Stimulated activated naive CD8-positive, alpha-beta T cell treated with anti-CD3 and anti-CD28 coated beads, Interleukin-15, Interleukin-2, amounts not matched to agents 100 ng/mL and 50 ng/mL, for 24 hours (primary cell): Measurements from ENCODE around the gene FBXO39.
"Not testable (repeated sequence)": the region's sequence is repeated elsewhere in the genome, so short reads cannot be mapped to it uniquely, and the experiment has no call there.

Source experiments
- H3K27ac Mint-ChIP-seq: one replicate; pipeline ENCODE4 v1.8.0; 2021; ENCODE audit warnings: mild to moderate bottlenecking, mixed read lengths
- H3K27me3 Mint-ChIP-seq: one replicate; pipeline ENCODE4 v1.8.0; 2021; ENCODE audit warnings: mixed read lengths
- H3K36me3 Mint-ChIP-seq: one replicate; pipeline ENCODE4 v1.8.0; 2021; ENCODE audit warnings: low read depth, mixed read lengths
- H3K4me1 Mint-ChIP-seq: one replicate; pipeline ENCODE4 v1.8.0; 2021; ENCODE audit warnings: low read depth, mixed read lengths
- H3K4me3 Mint-ChIP-seq: one replicate; pipeline ENCODE4 v1.8.0; 2021; ENCODE audit warnings: mild to moderate bottlenecking, mixed read lengths
- H3K9me3 Mint-ChIP-seq: one replicate; pipeline ENCODE4 v1.8.0; 2021; ENCODE audit warnings: mixed read lengths

The FBXO39 gene

DNA sequence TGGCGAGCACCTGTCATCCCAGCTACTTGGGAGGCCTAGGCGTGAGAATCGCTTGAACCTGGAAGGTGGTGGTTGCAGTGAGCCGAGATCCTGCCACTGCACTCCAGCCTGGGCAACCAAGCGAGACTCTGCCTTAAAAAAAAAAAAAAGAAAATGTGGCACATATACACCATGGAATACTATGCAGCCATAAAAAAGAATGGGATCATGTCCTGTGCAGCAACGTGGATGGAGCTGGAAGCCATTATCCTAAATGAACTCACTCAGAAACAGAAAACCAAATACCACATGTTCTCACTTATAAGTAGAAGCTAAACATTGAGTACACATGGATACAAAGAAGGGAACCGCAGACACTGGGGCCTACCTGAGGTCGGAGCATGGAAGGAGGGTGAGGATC, 1.1 kb upstream of the FBXO39 start:
- Mint-ChIP-seq H3K27me3 (peaks cover 33% of the 10 kb centered on the region), H3K36me3 (peaks cover 53% of the 10 kb centered on the region)
- H3K4me3 Mint-ChIP-seq, H3K9me3 Mint-ChIP-seq, H3K4me1 Mint-ChIP-seq, H3K27ac Mint-ChIP-seq: not testable (repeated sequence)

DNA sequence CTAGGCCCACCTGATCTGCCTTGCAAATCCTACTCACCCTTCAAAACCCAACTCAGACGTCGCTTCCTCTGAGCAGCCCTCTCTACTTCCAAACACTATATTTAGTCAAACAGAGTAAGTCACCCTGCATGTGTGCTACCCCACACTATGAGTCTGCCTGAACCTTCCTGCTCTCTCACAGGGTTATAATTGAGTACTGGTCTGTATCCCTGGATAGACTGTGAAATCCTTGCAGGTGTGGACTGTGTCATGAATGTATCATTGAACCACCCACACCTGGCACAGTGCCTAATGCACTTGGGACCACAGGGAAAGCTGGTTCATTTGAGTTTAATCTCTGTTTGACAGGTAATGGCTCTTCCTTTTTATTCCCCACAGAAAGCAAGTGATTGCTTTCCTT, 3.4 kb downstream of the FBXO39 start:
- Mint-ChIP-seq H3K36me3 (peaks cover 8% of the 10 kb centered on the region), H3K4me3 (no peak overlapping the region), H3K4me1 (no peaks in the 10 kb centered on the region), H3K27me3 (peaks cover 63% of the 10 kb centered on the region), H3K9me3 (peaks cover 12% of the 10 kb centered on the region), H3K27ac (no peak overlapping the region)

DNA sequence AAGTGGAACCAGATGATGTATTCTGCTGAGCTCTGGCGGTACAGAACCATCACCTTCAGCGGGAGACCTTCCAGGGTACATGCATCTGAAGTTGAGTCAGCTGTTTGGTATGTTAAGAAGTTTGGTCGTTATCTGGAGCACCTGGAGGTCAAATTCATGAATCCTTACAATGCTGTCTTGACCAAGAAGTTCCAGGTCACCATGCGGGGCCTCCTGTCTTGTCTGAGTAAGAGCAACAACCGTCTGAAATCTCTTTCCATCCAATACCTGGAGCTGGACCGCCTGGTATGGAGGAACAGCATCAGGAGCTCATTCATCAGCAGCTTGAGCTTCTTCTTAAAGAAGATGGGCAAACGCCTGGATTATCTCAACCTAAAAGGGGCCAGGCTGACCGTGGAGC, 4.0 kb downstream of the FBXO39 start:
- H3K9me3 Mint-ChIP-seq = peaks cover 11% of the 10 kb centered on the region
- H3K27me3 Mint-ChIP-seq = peaks cover 66% of the 10 kb centered on the region
- H3K4me3 Mint-ChIP-seq = no peak overlapping the region
- H3K36me3 Mint-ChIP-seq = peaks cover 2% of the 10 kb centered on the region
- no peak overlapping the region for H3K27ac Mint-ChIP-seq
- H3K4me1 Mint-ChIP-seq = no peaks in the 10 kb centered on the region

DNA sequence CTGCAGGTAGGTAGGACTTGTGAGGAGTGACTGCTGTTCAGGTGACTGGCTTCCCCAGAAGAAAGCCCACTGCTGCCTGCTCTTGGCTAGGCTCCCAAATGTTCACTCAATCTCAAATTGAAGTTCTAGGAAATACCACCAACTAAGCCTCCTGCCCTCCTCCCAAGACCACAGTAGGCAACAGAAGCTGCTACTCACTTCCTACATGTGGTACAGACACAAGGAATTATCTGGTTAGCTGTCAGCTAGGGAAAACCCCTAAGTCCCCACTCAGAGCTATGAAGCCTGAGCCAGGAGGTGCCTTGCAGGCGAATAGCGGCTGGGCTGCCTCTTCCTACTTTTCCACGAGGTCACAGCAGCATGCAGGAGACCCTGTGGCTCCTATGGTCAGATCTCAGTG, 4.9 kb downstream of the FBXO39 start:
- H3K4me3 Mint-ChIP-seq = no peak overlapping the region
- H3K36me3 Mint-ChIP-seq = no peaks in the 10 kb centered on the region
- H3K9me3 Mint-ChIP-seq = peaks cover 17% of the 10 kb centered on the region
- no peak overlapping the region for H3K27ac Mint-ChIP-seq
- H3K4me1 Mint-ChIP-seq = no peaks in the 10 kb centered on the region
- peaks cover 72% of the 10 kb centered on the region for H3K27me3 Mint-ChIP-seq

DNA sequence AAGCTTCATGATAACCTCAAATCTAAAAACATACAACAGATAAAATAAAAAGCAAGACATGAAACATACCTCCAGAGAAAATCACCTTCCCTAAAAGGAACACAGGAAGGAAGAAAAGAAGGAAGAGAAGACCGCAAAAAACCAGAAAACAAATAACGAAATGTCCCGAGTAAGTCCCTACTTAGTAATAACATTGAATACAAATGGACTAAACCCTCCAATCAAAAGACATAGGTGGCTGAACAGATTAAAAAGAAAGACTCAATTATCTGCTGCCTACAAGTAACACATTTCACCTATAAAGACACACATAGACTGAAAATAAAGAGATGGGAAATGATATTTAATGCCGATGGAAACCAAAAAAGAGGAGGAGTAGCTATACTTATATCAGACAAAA, 6.2 kb downstream of the FBXO39 start:
- H3K4me1 Mint-ChIP-seq = no peaks in the 10 kb centered on the region
- peaks cover 19% of the 10 kb centered on the region for H3K9me3 Mint-ChIP-seq
- H3K36me3 Mint-ChIP-seq = no peaks in the 10 kb centered on the region
- no peak overlapping the region for H3K27ac Mint-ChIP-seq
- peaks cover 78% of the 10 kb centered on the region for H3K27me3 Mint-ChIP-seq
- H3K4me3 Mint-ChIP-seq = no peak overlapping the region

DNA sequence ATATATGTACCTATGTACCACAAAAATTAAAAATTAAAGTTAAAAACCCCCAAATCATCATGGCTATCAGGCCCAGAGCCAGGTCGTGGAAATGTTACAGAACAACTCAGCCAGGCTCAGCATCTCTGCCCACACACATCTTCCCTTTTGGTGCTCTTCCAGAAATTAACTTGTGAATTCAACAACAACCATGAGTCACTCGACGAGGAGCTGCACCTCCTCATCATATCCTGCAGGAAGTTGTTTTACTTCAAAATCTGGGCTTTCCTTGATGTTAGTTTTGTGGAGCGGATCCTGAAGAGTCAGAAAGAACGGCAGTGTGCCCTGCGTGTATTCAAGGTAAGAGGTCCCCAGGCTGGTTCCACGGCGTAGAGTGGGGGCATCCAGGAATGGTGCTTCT, 10.6 kb downstream of the FBXO39 start:
- Mint-ChIP-seq H3K27ac (no peak overlapping the region), H3K27me3 (peaks cover 87% of the 10 kb centered on the region), H3K4me3 (no peak overlapping the region)

DNA sequence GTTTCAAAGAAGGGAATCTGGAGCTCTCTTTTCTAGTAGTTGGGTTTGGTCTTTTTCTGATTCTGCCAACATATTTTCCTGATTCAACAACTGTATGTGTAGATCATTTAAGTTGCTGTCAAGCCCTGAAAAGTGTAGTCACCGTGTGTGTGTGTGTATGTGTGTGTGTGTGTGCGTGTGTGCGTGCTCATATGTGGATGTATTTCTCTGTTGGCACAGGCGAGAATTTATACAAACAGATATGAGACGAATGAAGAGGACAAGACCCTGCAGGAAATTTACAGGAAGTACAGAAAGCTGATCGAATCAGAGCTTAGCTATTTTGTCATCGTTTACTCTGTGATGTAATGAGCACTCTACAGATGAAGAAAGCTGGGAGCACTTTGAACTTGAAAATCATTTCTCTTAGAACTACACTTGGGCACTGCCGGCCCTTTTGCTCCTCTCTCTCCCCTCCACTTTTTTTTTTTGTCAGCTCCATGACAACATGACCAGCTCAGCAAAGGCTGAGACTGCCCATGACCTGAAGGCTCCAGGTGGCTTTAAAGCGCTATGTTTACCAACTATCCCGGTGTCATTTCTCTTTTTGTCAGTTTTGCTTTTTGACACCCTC, 11.2 kb downstream of the FBXO39 start:
- no peak overlapping the region for H3K4me3 Mint-ChIP-seq
- H3K9me3 Mint-ChIP-seq = peaks cover 19% of the 10 kb centered on the region
- H3K27ac Mint-ChIP-seq = no peak overlapping the region
- H3K27me3 Mint-ChIP-seq = peaks cover 84% of the 10 kb centered on the region
- H3K4me1 Mint-ChIP-seq = no peaks in the 10 kb centered on the region
- no peaks in the 10 kb centered on the region for H3K36me3 Mint-ChIP-seq

More for the DNA sequence above, 10.6 kb downstream of the FBXO39 start:
- H3K36me3 Mint-ChIP-seq = no peaks in the 10 kb centered on the region
- H3K4me1 Mint-ChIP-seq = no peaks in the 10 kb centered on the region
- peaks cover 19% of the 10 kb centered on the region for H3K9me3 Mint-ChIP-seq

DNA sequence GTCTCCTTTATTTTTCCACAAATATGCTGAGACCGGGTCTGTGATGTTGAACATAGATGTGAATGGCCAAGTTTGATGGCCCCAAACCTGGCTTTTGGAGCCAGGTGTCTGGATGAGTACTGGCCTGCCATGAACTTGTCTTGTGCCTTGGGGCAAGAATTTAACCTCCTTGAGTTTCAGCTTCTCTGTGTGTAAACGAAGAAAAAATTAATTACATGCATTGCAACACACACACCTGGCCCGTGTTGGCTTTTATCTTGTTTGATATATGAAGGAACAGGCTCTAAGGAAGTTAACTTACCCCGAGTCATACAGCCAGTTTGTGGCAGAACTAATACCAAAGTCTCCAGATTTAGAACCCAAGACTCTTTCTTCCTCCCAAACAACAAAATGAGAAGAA, 13.1 kb downstream of the FBXO39 start:
- Mint-ChIP-seq H3K4me3 (no peak overlapping the region), H3K9me3 (peaks cover 9% of the 10 kb centered on the region), H3K27me3 (peaks cover 72% of the 10 kb centered on the region), H3K4me1 (no peaks in the 10 kb centered on the region), H3K27ac (no peak overlapping the region), H3K36me3 (no peaks in the 10 kb centered on the region)

DNA sequence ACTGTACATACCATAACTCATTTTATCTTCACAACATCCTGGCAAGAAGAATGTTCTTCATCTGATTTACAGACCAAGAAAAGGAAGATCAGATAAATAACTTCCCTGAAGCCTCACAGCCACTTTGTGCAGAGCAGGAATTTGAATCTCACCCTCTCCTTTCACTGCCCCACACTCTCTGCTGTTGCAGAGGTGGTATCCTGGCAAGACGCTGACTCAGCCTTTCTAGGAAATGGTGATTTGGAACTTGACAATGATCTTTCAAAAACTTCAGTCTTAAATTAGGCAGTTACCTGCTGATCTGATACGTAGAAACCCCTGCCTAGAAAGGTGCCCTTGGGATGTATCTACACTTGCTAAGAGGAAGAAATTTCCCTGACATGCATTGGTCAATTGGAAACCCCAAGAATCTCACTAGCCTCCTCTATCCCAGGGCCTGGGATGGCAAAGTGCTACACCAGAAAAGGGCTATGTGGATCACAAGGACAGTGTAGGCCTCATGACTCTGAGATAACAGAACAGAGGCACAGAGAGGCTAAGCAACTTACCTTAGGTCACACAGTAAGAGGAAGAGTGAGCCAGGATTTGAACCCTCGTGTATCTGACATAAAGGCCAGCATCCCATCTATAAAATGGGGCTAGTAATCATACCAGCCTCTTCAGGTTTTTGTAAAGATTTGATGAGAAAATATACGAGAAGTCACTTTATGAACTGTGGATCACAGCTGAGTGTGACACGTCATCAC, 17.9 kb downstream of the FBXO39 start:
- Mint-ChIP-seq H3K27ac (no peak overlapping the region), H3K4me3 (no peak overlapping the region), H3K36me3 (no peaks in the 10 kb centered on the region), H3K27me3 (peaks cover 38% of the 10 kb centered on the region), H3K9me3 (no peaks in the 10 kb centered on the region), H3K4me1 (no peaks in the 10 kb centered on the region)

DNA sequence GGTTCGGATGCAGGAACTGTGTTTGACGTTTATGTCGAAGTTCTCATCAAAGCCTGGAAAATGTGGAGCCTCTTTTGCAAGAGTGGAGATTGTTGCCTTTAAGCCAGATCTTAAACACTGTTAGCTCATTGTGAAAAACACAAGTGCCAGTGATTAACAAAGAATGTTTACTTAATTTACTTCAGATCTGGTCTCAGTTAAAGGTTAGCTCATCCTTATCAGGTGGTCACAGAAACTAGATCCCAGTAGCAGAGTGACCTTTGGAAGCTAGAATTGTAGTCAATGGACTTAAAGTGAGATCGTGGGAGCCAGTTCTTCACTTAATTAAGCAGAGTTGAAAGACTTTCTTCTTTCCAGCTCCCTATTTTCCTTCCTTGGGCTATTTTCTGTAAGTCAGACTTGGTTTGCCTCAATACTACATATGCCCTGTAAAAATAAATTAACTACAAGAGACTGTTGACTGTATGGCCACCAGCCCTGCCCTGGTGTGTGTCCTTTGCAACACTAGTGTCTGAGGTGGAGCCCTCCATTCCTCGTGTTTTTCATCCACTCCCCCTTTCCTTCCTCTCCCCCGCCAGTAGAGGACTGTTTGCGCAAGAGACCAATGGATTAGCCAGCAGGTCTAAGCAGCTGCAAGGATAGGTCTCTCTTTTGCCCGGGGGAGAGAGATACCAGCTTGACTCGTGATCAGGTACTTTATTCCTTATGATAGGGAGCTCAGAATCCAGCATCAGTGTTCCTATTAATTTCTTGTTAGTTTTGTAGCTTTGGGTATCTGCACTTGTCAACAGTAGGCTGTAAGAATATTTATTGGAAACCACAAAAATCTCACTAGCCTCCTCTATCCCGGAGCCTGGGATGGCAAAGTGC, 20.2 kb downstream of the FBXO39 start:
- H3K4me3 Mint-ChIP-seq = no peak overlapping the region

DNA sequence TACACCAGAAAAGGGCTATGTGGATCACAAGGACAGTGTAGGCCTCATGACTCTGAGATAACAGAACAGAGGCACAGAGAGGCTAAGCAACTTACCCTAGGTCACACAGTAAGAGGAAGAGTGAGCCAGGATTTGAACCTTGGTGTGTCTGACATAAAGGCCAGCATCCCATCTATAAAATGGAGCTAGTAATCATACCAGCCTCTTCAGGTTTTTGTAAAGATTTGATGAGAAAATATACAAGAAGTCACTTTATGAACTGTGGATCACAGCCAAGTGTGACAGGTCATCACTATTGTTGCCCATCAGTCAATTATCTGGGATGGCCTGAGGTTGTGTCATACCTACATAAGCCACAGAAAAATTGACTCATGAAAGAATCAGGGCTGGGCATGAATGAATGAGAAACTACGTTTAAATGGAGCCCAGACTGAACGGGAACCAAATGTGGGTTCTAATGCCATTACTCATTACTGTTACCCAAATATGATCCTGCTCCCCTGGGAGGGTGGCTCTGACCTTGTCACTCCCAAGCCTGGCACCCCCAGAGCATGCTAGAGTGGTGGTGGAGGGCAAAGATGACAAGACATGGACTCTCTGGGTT, 21.0 kb downstream of the FBXO39 start:
- H3K36me3 Mint-ChIP-seq = no peaks in the 10 kb centered on the region
- no peak overlapping the region for H3K4me3 Mint-ChIP-seq
- peaks cover 22% of the 10 kb centered on the region for H3K27me3 Mint-ChIP-seq
- no peaks in the 10 kb centered on the region for H3K9me3 Mint-ChIP-seq
- H3K4me1 Mint-ChIP-seq = no peaks in the 10 kb centered on the region
- H3K27ac Mint-ChIP-seq = no peak overlapping the region

More for the DNA sequence above, 20.2 kb downstream of the FBXO39 start:
- H3K9me3 Mint-ChIP-seq = no peaks in the 10 kb centered on the region
- H3K27me3 Mint-ChIP-seq = peaks cover 23% of the 10 kb centered on the region
- H3K27ac Mint-ChIP-seq = no peak overlapping the region
- no peaks in the 10 kb centered on the region for H3K4me1 Mint-ChIP-seq
- no peaks in the 10 kb centered on the region for H3K36me3 Mint-ChIP-seq

DNA sequence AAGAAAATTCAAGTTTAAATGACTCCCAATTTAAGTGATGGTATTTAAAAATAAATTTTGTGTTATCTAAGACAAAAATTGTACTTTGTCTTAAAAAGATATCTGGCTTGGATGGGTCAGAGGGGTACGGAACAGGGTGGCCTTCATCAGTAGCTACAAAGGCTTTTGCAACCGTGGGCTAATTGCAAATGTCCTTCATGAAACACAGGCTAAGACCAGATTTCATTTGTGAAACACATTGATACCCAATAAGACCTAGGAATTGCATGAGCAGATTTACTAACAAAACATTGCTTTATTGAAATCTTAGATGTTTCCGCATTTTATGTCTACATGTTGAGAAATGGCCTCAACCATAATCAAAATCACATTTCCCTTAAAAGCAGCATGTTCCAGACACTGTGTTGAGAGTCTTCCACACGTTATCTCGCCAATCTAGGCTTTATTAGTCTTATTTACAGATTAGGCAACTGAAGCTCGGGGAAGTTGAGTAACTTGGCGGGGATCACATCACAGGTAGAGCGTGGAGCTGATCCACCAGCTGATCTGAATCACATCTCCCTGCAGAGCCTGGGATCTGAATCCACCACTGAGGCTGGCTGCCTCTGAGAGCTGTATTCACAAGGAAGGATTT, 21.8 kb downstream of the FBXO39 start:
- Mint-ChIP-seq H3K36me3 (no peaks in the 10 kb centered on the region), H3K9me3 (no peaks in the 10 kb centered on the region), H3K4me1 (no peaks in the 10 kb centered on the region), H3K27me3 (peaks cover 14% of the 10 kb centered on the region), H3K4me3 (no peak overlapping the region), H3K27ac (no peak overlapping the region)

DNA sequence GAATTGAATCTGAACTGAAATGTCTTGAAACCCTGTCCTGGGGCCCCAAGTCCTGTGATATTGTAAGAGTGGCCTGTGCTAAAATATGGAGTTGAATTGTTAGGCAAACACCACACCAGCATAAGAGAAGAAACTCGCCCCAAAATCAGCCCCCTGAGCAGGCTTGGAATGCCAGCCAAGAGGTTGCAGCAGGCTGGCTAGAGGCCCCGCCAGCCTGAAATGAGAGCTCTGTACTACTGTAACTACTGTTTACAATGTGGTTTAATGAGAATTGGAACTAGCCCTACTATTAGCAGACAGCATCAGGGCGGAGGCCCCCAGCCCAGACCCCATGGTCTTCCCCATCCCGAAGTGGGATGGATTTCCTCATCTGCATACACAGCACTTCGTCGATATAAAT, 23.7 kb downstream of the FBXO39 start:
- Mint-ChIP-seq H3K9me3 (no peaks in the 10 kb centered on the region), H3K4me3 (no peak overlapping the region), H3K36me3 (no peaks in the 10 kb centered on the region), H3K27ac (no peak overlapping the region), H3K27me3 (peaks cover 13% of the 10 kb centered on the region), H3K4me1 (no peaks in the 10 kb centered on the region)

DNA sequence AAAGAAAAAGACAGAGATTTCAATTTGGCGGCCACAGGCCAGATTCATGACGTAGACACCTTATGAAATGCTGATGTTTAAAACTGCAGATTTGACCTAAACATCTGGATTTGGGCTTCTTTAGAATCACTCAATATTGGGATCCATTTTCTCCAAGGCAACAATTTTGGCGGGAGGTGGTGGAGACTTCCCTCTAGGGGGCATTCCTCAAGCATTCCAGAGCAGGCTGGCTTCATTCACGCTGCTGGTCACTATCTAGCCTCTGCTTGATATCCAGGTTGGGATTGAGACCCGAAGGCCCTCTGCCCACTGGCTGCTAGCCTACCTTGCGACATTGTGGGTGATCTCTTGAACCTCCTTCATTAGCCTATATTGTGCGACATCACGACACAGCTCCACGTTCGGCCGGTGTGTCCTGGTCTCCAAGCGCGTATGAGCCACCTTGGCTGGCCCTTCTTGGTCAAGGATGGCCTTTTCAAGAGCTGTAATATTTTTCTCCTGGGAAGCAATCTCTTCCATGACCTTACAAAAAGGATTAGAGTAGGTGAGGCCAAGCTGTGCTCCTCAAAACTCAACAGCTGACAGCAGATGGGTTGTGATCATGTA, 24.5 kb downstream of the FBXO39 start:
- H3K36me3 Mint-ChIP-seq = no peaks in the 10 kb centered on the region
- H3K27me3 Mint-ChIP-seq = peaks cover 15% of the 10 kb centered on the region
- no peaks in the 10 kb centered on the region for H3K4me1 Mint-ChIP-seq
- H3K9me3 Mint-ChIP-seq = no peaks in the 10 kb centered on the region
- no peak overlapping the region for H3K4me3 Mint-ChIP-seq
- no peak overlapping the region for H3K27ac Mint-ChIP-seq
